Ishikawa (cell line): ENCODE data around the gene COL25A1.
A peak's percentile ranks its signal among the peaks of the same experiment; 100 is the strongest.

Source experiments
- CEBPB ChIP-seq: IDR thresholded peaks from 2 replicates; pipeline ENCODE4 v1.6.1; 2012
- CREB1 ChIP-seq: IDR thresholded peaks from 2 replicates; pipeline ENCODE4 v1.6.1; 2012; ENCODE audit warnings: low read depth
- EGR1 ChIP-seq: IDR thresholded peaks from 2 replicates; pipeline ENCODE4 v1.6.1; 2012
- EP300 ChIP-seq: IDR thresholded peaks from 2 replicates; pipeline ENCODE4 v1.6.1; 2012; ENCODE audit warnings: borderline replicate concordance
- FOXM1 ChIP-seq: IDR thresholded peaks from 2 replicates; pipeline ENCODE4 v1.6.1; 2012; ENCODE audit warnings: low read depth, borderline replicate concordance
- MAX ChIP-seq: IDR thresholded peaks from 2 replicates; pipeline ENCODE4 v1.6.1; 2012
- NFIC ChIP-seq: IDR thresholded peaks from 2 replicates; pipeline ENCODE4 v1.6.1; 2012
- RAD21 ChIP-seq: IDR thresholded peaks from 2 replicates; pipeline ENCODE4 v1.6.1; 2012; ENCODE audit warnings: low read depth
- REST ChIP-seq: IDR thresholded peaks from 2 replicates; pipeline ENCODE4 v1.6.1; 2012; ENCODE audit warnings: low read depth, mild to moderate bottlenecking
- TAF1 ChIP-seq: IDR thresholded peaks from 2 replicates; pipeline ENCODE4 v1.6.1; 2012; ENCODE audit warnings: low read depth, mild to moderate bottlenecking
- TCF12 ChIP-seq: IDR thresholded peaks from 2 replicates; pipeline ENCODE4 v1.6.1; 2012; ENCODE audit warnings: low read depth
- TEAD4 ChIP-seq: IDR thresholded peaks from 2 replicates; pipeline ENCODE4 v1.6.1; 2012
- USF1 ChIP-seq: IDR thresholded peaks from 2 replicates; pipeline ENCODE4 v1.6.1; 2012
- YY1 ChIP-seq: IDR thresholded peaks from 2 replicates; pipeline ENCODE4 v1.6.1; 2012; ENCODE audit warnings: low read depth
- ZBTB7A ChIP-seq: IDR thresholded peaks from 2 replicates; pipeline ENCODE4 v1.6.1; 2012; ENCODE audit warnings: low read depth

Gene COL25A1

GRCh38 chr4:109302361-109303139, at the start of gene COL25A1:
COL25A1 (minus strand) TSS chr4:109302658.
- no peak for TF ChIP-seq CEBPB
- no peak for TF ChIP-seq RAD21
- TF ChIP-seq MAX: peak; percentile 88
- TF ChIP-seq TCF12: no peak
- no peak for TF ChIP-seq EGR1
- TF ChIP-seq YY1: no peak
- TF ChIP-seq USF1: no peak
- no peak for TF ChIP-seq EP300
- no peak for TF ChIP-seq TEAD4
- TF ChIP-seq REST: no peak
- no peak for TF ChIP-seq FOXM1
- no peak for TF ChIP-seq NFIC
- TF ChIP-seq ZBTB7A: peak; percentile 50
- TF ChIP-seq CREB1: no peak
- TF ChIP-seq TAF1: no peak

GRCh38 chr4:109350121-109350520, 47.7 kb upstream of the COL25A1 start:
- no peak for TF ChIP-seq USF1
- TF ChIP-seq RAD21: no peak
- TF ChIP-seq TCF12: no peak
- TF ChIP-seq REST: no peak
- TF ChIP-seq FOXM1: no peak
- TF ChIP-seq NFIC: no peak
- TF ChIP-seq TAF1: no peak
- TF ChIP-seq ZBTB7A: no peak
- TF ChIP-seq EP300: no peak
- no peak for TF ChIP-seq YY1
- no peak for TF ChIP-seq EGR1
- TF ChIP-seq TEAD4: no peak
- no peak for TF ChIP-seq CEBPB
- no peak for TF ChIP-seq CREB1

- TF ChIP-seq TEAD4 (no peak), REST (no peak), TAF1 (no peak), USF1 (no peak), CREB1 (no peak), EP300 (no peak)
These were observed 32.0 kb upstream of the COL25A1 start for GRCh38 chr4:109334129-109335105.
